Activated naive CD4-positive, alpha-beta T cell (primary cell): Measurements from ENCODE around the gene KCTD17.

Source experiments
- DNase-seq, 4 experiments: peaks; one replicate each; lab custom pipeline; 2025; lab: John Stamatoyannopoulos, UW

KCTD17 gene, protein sequence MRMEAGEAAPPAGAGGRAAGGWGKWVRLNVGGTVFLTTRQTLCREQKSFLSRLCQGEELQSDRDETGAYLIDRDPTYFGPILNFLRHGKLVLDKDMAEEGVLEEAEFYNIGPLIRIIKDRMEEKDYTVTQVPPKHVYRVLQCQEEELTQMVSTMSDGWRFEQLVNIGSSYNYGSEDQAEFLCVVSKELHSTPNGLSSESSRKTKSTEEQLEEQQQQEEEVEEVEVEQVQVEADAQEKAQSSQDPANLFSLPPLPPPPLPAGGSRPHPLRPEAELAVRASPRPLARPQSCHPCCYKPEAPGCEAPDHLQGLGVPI

DNA sequence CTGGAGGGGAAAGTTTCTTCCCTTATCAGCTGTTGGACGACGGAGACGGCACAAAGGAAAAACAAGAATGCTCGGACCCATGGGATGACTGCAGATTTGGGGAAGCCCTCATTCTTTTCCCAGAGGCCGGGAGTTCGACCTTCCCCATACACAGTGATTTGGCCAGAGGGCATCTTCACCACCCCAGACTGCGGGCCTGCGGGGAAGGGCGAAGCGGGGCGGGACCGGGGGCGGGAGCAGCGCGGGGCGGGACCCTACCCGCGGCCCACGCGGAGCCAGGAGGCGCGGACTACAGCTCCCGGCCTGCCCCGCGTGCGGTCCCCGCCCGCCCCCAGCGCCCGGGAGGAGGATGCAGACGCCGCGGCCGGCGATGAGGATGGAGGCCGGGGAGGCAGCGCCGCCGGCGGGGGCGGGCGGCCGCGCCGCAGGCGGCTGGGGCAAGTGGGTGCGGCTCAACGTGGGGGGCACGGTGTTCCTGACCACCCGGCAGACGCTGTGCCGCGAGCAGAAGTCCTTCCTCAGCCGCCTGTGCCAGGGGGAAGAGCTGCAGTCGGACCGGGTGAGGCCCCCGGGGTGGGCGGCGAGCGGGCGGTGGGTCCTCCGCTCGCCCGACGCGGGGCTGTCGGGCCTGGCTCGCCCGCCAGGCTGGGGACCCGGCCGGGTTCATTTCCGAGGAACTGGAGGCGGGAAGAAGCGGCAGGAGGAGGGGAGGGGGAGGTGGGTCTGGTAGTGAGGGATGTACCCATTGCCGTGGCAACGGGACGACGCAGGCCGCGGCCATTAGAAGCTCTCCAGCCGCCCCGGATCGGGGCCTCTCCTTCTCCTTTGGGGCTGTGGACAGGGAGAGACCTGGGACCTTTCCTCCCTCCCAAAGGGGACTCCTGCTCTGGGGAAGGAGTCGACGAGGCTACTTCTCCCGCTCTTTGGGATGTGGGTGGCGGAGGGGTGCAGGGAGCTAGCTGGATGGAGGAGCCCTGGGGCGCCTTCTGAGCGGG lies at the start of gene KCTD17:
Gene KCTD17 (plus strand): TSS at position 352 of the 995 bp plus-strand sequence. CDS start 19 bp downstream, at position 371.
- peak; percentile 14 to 66 (median 41) for DNase-seq

DNA sequence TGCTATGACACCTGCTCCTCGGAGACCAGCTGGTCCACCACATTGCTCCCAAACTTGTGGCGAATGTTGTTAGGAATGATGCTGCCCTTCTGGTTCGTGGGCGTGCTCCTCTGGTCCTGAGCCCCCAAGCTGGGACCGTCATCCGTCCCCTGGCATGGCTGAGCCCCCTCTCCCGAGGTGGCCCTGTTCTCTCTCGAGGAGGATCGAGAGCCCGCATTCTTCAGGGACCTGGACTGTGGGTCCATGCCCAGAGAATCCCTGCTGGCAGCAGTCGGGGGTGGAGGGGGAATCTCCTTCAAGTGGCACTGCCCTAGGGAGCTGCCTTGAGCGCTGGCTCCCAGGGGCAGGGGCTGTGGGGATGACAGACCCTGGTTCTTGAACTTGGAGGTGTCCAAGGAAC lies 49.7 kb upstream of the KCTD17 start:
- no peak for DNase-seq

DNA sequence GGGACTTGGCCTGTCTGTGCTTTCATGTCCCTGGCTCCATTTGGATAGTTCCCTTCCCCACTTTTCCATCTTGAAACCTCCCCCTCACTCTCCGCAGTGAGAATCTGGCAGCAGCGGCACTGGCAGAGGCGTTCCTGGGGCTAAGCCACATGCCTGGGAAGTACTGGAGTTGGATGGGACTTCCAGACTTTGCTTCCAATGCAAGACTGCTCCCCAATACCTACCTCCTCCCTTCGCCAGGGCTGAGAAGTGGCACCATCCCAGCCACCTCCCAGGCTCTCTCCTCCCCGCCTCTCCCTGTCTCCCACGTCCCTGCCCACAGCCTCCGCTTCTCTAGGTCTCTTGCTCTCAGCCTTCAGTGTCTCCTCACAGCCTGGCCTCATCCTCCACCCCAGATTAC lies 48.9 kb upstream of the KCTD17 start:
- DNase-seq: no peak

DNA sequence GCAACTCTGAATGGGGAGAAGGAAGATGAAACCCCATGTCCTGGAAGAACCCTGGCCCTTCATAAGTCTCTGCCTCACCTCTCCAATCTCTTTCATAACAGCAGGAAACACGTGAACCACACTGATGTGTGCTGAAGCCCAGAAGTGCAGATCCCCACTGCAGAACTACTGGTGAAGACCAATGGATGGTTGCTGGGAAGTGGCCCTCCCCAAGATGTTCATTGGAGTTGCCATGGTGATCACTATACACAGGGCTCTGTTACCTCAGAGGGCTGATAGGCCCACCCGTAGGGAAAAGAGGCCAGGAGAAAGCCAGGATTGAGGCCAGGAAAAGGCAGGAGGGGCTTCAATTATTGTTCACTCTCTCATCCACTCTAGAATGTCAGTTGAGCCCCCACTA lies 43.9 kb upstream of the KCTD17 start:
- no peak for DNase-seq

DNA sequence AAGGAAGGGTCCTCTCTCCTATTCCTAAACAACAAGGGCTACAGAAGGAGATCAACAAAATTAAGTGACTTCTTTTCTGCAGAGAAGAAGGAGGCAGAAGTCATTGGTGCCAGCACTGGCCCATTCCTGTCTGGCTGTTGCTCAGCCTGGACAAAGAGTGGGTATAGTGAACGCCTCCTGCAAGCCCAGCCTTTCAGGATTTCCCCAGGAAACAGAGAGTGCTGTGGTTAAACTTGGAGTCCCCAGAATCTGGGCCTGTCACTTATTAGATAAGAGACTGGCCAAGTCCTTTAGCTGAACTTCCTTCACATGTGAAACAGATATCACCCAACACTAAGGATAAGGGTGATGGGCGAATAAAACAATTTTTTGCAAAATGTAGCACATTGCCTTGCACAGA lies 43.2 kb upstream of the KCTD17 start:
- no peak for DNase-seq

DNA sequence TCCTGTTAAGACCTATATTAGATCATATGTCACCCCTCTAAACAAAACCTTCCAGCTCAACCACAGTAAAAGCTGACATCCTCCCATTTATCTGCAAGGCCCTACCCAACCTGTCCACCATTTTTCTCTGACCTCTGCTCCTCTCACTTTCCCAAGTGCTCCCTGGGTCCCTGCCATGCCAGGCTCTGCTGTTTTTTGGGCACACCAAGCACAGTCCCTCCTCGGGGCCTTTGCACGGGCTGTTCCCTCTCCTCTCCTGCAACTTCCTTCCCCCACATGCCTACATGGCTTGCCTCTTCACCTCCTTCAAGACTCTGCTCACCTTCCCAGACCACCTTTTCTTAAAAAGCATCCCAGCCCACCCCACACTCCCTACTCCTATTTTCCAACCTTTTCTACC lies 42.1 kb upstream of the KCTD17 start:
- no peak for DNase-seq

DNA sequence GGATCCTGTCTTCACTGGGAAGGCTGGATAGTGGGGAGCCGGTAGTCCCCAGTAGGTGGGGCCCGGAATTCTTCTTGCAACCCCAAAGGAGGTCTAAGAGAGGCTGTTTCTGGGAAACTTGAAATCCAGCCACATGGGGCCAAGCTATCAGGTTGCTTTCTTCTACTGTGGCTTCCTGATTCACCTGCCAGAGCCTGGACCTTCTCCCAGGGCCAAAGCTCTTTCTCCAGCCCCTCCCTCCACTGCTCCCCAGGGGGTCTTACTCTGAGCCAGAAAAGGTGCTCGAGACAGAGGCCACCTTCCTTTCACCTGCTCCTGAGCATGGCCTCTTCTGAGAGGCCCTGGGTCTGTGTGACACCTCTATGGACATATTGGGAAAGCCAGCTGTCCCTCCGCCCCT lies 41.4 kb upstream of the KCTD17 start:
- DNase-seq: no peak

DNA sequence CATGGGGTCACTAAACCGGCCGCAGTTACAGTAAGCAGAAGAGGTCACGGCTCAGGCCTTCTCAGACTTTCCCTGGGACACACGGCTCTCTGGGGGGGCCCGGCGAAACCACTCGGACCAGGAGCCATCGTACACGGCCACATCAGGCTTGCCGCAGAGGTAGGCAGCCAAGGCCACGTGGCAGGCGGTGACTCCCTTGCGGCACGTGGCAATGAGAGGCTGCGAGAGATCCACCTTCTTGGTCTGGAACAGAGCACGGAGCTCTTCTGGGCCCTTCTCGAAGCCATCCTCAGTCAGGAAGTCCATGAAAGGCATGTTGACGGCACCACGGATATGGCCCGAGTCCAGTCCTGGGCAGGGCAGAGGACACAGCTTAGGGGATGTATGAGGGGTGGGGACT lies 40.6 kb upstream of the KCTD17 start:
- no peak for DNase-seq

DNA sequence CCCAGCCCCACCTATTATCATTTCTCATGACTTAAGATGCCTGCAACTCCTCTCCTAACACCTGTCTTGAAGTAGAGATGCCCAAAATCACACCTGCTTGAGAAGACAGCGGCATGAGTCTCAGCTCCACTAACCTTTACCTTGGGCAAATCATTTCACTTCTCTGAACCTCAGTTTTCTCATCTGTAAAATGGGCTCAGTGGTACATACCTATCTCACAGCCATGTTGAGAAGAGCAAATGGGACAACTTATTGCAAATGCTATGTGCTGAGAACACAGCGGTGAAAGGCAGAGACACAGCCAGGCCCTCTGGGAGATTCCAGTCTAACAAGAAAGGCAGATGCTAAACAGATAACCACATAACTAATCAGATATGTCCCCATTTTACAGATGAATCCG lies 40.1 kb upstream of the KCTD17 start:
- no peak for DNase-seq

DNA sequence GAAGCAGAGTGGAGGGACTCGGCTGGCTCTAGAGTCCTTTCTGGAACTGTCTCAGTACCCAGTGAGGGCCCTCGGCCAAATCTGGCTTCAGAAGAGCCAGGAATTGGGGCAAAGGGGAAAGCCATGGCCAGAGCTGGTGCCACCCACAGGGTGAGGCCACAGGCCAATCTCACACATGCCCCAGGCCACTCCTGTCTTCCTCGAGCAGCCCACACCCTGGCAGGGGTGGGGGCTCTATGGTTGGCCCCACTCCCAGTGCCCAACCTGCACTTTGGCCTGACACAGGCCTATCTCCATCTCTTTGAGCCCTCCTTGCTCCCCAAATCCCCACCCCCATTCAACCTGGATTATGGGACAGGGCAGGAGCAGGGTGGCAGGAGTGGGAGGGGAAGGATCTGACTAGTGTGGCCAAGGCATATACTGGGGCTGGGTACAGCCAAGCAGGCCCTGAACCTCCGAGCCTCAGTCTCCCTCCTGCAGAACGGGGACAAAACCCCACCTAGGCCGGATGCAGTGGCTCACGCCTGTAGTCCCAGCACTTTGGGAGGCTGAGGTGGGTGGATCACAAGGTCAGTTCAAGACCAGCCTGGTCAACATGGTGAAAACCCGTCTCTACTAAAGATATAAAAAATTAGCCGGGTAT lies 39.2 kb upstream of the KCTD17 start:
- no peak for DNase-seq

DNA sequence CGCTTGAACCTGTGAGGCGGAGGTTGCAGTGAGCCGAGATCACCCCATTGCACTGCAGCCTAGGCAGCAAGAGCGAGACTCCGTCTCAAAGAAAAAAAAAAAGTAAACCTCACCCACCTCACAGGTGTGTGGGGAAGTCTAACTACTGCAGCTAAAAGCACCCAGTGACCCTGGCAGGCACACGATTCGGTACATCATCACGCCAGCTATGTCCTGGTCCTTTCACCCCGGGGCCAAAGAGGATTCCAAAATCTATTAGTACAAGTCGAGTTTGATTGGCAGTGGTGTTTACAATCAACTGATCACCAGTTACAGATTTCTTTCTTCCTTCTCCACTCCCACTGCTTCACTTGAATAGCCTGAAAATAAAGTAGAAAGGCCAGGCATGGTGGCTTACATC lies 38.6 kb upstream of the KCTD17 start:
- DNase-seq: no peak

DNA sequence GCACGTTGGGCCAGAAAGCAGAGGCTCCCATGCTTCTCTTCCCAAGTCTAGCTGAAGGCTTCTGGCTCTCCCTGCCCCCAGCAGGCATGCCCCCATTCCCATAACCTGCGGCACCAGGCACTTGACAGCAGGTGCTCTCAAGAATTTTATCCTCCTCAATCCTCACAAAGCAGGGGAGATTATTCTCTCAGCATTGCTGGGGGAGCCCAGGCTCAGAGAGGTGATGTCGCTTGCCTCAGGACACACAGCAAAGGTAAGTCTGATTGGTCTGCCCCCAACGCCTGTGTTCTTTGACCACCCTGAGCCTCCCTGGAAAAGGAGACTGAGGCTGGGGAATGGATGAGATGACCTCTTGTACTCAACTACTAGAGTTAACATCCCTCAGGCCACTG lies 37.1 kb upstream of the KCTD17 start:
- DNase-seq: no peak

DNA sequence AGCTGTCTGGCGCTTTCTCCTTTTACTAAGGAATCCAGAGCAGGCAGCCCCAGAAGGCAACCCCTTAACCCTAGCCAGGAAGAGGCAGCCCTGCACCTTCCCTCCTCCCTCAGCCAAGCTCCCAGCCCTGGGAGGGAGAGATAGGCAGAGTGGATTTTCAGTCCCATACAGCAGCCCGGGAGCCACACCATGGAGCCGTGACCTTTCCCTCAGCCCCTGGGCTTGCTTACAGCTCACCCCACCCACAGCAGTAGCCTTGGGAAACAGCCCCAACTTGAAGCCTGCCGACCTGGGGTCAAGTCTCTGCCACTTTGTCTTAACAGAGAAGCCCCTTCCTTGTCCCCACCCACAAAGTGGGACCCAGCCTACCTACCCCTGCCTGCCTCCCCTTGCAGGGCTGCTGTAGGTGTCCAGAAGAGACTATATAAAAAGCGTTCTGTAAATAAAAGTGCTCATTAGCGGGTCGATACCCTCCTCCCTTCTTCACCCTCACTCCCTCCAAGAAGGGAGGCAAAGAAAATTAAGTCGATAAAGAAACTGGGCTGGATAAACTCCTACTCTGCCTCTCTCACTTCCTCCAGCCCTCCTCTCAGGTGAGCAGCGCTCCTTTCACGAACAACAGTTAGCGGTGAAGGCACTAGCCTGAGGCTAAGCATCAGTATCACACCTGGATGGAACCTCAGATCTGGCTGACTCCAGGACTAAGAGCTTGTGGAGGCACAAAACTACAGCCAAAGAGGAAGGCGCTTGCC lies 36.5 kb upstream of the KCTD17 start:
- DNase-seq: no peak

DNA sequence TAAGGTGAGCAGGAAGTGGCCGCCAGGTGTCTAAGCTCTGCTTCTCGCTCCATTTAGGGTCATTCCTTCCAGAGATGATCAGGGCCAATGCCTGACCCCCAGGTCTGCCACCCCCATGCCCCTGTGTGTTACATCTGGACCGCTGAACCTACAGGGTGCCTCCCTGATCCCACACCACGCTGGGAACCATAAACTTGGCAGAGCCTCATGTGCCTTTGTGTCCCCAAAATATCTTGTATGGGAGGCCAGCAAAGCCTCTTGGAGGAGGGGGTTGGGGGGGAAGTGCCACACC lies 36.0 kb upstream of the KCTD17 start:
- no peak for DNase-seq

DNA sequence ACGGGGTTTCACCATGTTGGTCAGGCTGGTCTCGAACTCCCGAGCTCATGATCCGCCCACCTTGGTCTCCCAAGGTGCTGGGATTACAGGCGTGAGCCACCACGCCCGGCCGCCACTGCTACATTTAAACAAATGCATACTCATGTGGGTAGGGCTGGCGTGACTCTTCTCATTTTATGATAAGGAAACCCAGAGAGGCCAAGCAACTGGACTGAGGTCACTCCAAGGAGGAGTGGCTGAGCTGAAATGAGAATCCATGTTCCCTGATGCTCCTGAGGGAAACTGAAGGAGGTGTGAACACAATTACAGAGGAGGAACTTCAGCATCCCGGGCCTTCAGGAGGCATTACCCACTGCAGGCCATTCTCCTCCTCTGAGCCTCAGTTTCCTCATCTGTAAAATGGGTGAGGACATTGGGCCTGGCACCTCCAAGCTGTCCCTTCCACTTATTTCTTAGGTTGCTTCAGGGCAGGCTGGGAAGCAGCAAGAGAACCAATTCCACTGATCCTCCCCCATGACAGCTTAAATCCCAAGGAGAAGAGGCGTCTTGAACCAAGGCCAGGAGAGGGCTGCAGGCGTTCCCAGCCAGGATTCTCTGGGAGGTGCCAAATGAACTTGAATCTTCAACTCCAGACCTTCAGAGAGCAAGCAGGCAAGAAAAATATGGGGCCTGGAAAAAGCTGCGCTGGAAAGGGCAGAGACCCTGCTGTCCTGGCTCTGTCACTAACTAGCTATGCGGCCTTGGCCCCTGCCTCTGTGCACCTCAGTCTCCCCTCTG lies 35.2 kb upstream of the KCTD17 start:
- no peak for DNase-seq

DNA sequence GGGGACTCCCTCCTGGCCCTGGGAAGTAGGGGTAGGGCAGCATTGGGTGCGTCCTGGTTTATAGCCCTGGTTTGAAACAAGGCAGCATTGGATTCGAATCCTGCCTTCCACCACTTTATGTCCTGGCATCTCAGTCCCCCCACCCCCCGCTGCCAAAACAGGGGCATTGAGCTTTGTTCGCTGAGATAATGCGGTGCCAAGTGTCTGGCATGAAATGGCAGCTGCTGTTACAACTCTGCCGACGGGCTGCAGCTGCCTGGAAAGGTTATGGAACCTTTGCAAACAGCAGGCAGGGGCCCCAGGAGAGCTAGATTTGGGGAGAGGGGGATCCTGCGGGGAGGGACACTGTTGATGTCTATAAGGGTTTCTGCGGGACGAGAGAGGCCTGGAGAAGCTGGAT lies 34.2 kb upstream of the KCTD17 start:
- DNase-seq: no peak

DNA sequence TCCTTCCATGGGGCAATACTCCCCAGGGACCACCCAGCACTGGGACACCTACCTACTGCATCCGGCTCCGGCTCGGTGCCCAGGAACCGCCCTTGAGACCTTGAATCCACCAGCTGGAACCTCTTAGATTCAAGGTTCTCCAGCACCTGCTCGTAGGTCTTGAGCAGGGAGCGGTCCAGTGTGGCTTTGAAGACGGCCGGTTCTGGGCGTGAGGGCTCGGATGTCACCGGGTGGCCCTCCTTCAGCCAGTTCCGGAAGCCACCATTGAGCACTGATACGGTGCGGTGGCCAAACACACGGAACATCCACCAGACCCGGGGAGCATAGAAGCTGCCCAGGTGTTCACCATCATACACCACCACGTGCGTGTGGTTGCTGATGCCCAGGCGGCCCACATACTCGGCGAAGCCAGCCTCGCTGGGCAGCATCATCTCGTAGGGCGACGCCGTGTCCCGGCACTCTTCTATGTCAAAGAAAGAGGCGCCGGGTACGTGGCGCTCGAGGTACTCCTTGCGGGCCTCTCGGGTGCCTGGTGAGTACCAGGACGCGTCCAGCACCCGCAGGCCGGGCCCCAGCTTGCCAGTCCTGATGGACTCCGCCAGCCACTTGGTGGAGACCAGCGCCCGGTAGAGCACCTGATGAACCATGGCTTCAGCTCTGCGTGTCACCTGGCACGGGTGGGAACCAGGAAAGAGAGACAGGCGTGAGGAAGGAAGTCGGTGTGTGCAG lies 33.3 kb upstream of the KCTD17 start:
- DNase-seq: no peak

DNA sequence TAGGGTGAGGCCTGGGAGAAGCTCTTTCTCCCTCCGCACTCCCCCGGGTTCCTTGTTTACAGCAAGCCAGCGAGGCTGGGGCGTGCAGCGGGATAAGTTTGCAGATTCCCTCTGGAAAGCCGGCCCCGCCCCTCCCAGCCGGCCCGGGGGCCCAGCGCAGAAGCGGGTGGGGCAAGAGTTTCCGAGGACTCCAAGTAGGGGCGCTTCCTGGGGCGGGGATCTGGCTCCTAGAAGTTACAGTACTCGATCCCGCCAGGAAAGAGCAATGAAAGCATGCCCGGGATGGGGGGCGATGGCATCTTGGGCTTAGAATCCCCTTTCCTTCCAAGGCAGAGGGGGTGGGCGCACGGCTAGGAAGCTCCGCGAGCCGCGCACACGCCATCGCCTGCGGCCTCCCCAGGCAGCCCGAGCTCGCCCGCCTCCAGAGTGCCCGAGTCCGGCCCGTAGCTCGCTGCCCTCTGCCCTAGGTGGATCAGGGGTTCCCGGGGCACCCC lies 32.7 kb upstream of the KCTD17 start:
- no peak for DNase-seq

DNA sequence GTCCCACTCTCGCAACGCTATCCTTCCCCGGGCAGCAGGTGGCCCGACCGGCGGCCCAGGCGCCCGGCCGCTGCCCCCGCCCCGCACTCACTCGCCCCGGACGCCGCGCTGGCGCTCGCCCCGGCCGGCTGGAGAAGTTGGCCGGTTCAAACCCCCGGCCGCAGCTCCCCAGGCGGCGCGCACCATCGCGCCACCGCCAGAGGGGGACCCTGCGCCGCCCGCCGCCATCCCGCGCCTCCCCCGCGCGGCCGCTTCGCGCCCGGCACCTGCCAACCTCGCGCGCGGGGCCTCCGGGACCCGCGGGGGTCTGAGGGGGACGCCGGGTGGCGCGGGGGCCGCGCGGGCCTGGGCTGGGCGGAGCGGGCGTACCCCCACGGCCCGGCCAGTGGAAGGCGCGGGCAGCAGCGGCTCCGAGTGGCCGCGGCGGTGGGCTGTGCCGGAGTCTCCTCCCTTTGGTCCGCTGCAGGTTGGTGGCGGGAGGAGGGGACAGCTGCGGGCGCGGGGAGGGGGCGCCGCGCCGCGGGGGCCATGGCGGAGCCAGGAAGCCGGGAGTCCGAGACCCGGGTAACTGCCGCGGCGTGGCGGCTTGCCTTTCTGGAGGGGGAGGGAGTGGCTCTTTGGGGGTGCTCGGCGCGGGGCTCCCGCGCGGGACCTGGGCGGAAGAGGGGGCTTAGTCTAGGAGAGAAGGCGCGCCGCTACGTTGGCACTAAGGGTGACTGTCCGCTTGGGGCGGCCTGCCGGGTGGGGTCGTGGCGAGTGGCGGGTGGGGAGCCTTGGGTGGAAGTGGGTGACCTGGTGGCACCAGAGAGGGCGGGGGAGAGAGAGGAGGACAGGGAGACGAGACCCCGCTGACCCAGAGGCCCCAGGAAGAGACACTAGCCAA lies 32.0 kb upstream of the KCTD17 start, which contains the start of the genes MPST and TST:
Gene MPST (plus strand): TSS at position 434 of the 883 bp plus-strand sequence. CDS start 95 bp downstream, at position 529.
Gene TST (minus strand): TSS at position 139 of the 883 bp plus-strand sequence. CDS start 715 bp downstream, outside the sequence.
- peak in 1 of 4 experiments; percentile 9 for DNase-seq
